Neural crest cell (in vitro differentiated cells): ENCODE results near the gene SERAC1. TPM values are rescaled to one million over a fixed set of nuclear protein-coding genes. Genes with fewer than 3 reads are reported as not detected.
"Not testable (repeated sequence)": the region's sequence is repeated elsewhere in the genome, so short reads cannot be mapped to it uniquely, and the experiment has no call there.

Experiments
- DNase-seq: peaks from one replicate; pipeline ENCODE4 v3.0.0; 2021; ENCODE audit warnings: low read depth, mixed read lengths, low spot score
- H3K27ac Mint-ChIP-seq: one replicate; pipeline ENCODE4 v1.8.0; 2021; ENCODE audit warnings: mild to moderate bottlenecking, mixed read lengths; ENCODE audit not compliant: unreplicated experiment
- H3K27me3 Mint-ChIP-seq: 2 replicates; pipeline ENCODE4 v1.8.0; 2021; ENCODE audit warnings: low read depth, mild to moderate bottlenecking, mixed read lengths
- H3K36me3 Mint-ChIP-seq: 2 replicates; pipeline ENCODE4 v1.8.0; 2021; ENCODE audit warnings: low read depth, mild to moderate bottlenecking, mixed read lengths
- H3K4me1 Mint-ChIP-seq: 2 replicates; pipeline ENCODE4 v1.8.0; 2021; ENCODE audit warnings: mixed read lengths
- H3K4me3 Mint-ChIP-seq: one replicate; pipeline ENCODE4 v1.8.0; 2021; ENCODE audit warnings: mild to moderate bottlenecking, mixed read lengths
- H3K9me3 Mint-ChIP-seq: 2 replicates; pipeline ENCODE4 v1.8.0; 2021; ENCODE audit warnings: mixed read lengths
- CTCF ChIP-seq: fragments of 200-600 bp; sonication (generic); conservative IDR thresholded peaks from 2 replicates; pipeline ENCODE4 v1.5.0; 2021; ENCODE audit warnings: antibody characterized with exemption, mild to moderate bottlenecking
- total RNA-seq: library from RNA; stranded (reverse); gene quantifications from 2 replicates; pipeline ENCODE4 v1.2.1, GENCODE V29; 2021

The SERAC1 gene
- total RNA-seq, 1 donor from 2014 or later, result 11.3 TPM

GRCh38 chr6:158158123-158158522 lies 9.9 kb downstream of the SERAC1 start:
- H3K27ac Mint-ChIP-seq, result no peak overlapping the region
- H3K4me3 Mint-ChIP-seq, result no peak overlapping the region
- DNase-seq, result no peak
- H3K9me3 Mint-ChIP-seq, result no peaks in the 10 kb centered on the region
- peaks cover 4% of the 10 kb centered on the region for H3K36me3 Mint-ChIP-seq
- no peaks in the 10 kb centered on the region for H3K27me3 Mint-ChIP-seq
- peaks cover 4% of the 10 kb centered on the region for H3K4me1 Mint-ChIP-seq
- TF ChIP-seq CTCF, result no peak

GRCh38 chr6:158157064-158157764 lies 10.8 kb downstream of the SERAC1 start:
- H3K9me3 Mint-ChIP-seq, result no peaks in the 10 kb centered on the region
- H3K27me3 Mint-ChIP-seq, result no peaks in the 10 kb centered on the region
- H3K4me1 Mint-ChIP-seq, result peaks cover 4% of the 10 kb centered on the region
- no peak for TF ChIP-seq CTCF
- H3K36me3 Mint-ChIP-seq, result peaks cover 4% of the 10 kb centered on the region
- DNase-seq, result no peak
- no peak overlapping the region for H3K4me3 Mint-ChIP-seq
- H3K27ac Mint-ChIP-seq, result no peak overlapping the region

GRCh38 chr6:158154816-158155215 lies 13.2 kb downstream of the SERAC1 start:
- no peaks in the 10 kb centered on the region for H3K9me3 Mint-ChIP-seq
- no peak for TF ChIP-seq CTCF
- no peak overlapping the region for H3K4me3 Mint-ChIP-seq
- H3K27me3 Mint-ChIP-seq, result no peaks in the 10 kb centered on the region
- H3K36me3 Mint-ChIP-seq, result peaks cover 4% of the 10 kb centered on the region
- H3K27ac Mint-ChIP-seq, result no peak overlapping the region
- H3K4me1 Mint-ChIP-seq, result no peaks in the 10 kb centered on the region
- DNase-seq, result no peak

- H3K27ac Mint-ChIP-seq, result no peak overlapping the region
- H3K27me3 Mint-ChIP-seq, result no peaks in the 10 kb centered on the region
- no peaks in the 10 kb centered on the region for H3K4me1 Mint-ChIP-seq
- no peak for TF ChIP-seq CTCF
- H3K9me3 Mint-ChIP-seq, result no peaks in the 10 kb centered on the region
- no peak for DNase-seq
- H3K4me3 Mint-ChIP-seq, result no peak overlapping the region
- peaks cover 4% of the 10 kb centered on the region for H3K36me3 Mint-ChIP-seq
Measured at GRCh38 chr6:158153576-158153975, 14.5 kb downstream of the SERAC1 start.

- H3K27me3 Mint-ChIP-seq, result no peaks in the 10 kb centered on the region
- H3K4me1 Mint-ChIP-seq, result no peaks in the 10 kb centered on the region
- H3K9me3 Mint-ChIP-seq, result no peaks in the 10 kb centered on the region
- H3K27ac Mint-ChIP-seq, result no peak overlapping the region
- DNase-seq, result no peak
- no peak for TF ChIP-seq CTCF
- H3K4me3 Mint-ChIP-seq, result no peak overlapping the region
- peaks cover 8% of the 10 kb centered on the region for H3K36me3 Mint-ChIP-seq
Measured at GRCh38 chr6:158152659-158153058, 15.4 kb downstream of the SERAC1 start.

GRCh38 chr6:158152025-158152424 lies 16.0 kb downstream of the SERAC1 start:
- not testable (repeated sequence) for H3K27ac Mint-ChIP-seq, H3K4me1 Mint-ChIP-seq, H3K27me3 Mint-ChIP-seq, H3K36me3 Mint-ChIP-seq, DNase-seq, H3K9me3 Mint-ChIP-seq, H3K4me3 Mint-ChIP-seq
